Keratinocyte (primary cell): ENCODE results near the gene LOC128125822.

ENCODE experiments used
- DNase-seq: peaks from one replicate; pipeline ENCODE4 v3.0.0-alpha.2; 2011; ENCODE audit warnings: low read depth, missing footprints, low spot score
- FAIRE-seq: peaks from 2 replicates; lab custom pipeline; 2011; peaks lifted over from hg19 to GRCh38; lab: Jason Lieb, UNC
- H2AFZ ChIP-seq: 2 replicates; pipeline ENCODE4 v1.6.0; 2012; ENCODE audit warnings: low read length, control low read depth, inconsistent platforms; ENCODE audit not compliant: control insufficient read depth
- H3K27ac ChIP-seq: 2 replicates; pipeline ENCODE4 v1.5.1; 2011; ENCODE audit warnings: low read length; ENCODE audit not compliant: control insufficient read depth, insufficient read depth
- H3K27me3 ChIP-seq: 3 replicates; pipeline ENCODE4 v1.6.0; 2011; ENCODE audit warnings: low read length; ENCODE audit not compliant: control insufficient read depth, insufficient read depth; ENCODE audit errors: extremely low read depth
- H3K36me3 ChIP-seq, 2 experiments: 2 replicates in 1 of 2; 3 replicates in 1 of 2; pipeline ENCODE4 v1.5.1; 2011; ENCODE audit warnings: low read length in 2 of 2, mild to moderate bottlenecking in 1 of 2; ENCODE audit not compliant: control insufficient read depth in 2 of 2, insufficient read depth in 2 of 2; ENCODE audit errors: extremely low read depth in 1 of 2
- H3K4me1 ChIP-seq: 3 replicates; pipeline ENCODE4 v1.5.1; 2011; ENCODE audit warnings: low read length; ENCODE audit not compliant: control insufficient read depth, insufficient read depth; ENCODE audit errors: extremely low read depth
- H3K4me2 ChIP-seq: 3 replicates; pipeline ENCODE4 v1.6.0; 2011; ENCODE audit warnings: low read depth, low read length; ENCODE audit not compliant: control insufficient read depth, insufficient read depth; ENCODE audit errors: extremely low read depth
- H3K4me3 ChIP-seq, 3 experiments: fragments of 200-600 bp in 1 of 3; sonication (generic) in 1 of 3; 2 replicates in 2 of 3; 3 replicates in 1 of 3; pipeline ENCODE4 v1.5.1; 2011 to 2016; ENCODE audit warnings: low read length in 3 of 3, mild to moderate bottlenecking in 3 of 3, control low read depth in 2 of 3, inconsistent platforms in 1 of 3, low read depth in 1 of 3, mixed read lengths in 1 of 3, mixed run types in 1 of 3, moderate library complexity in 1 of 3; ENCODE audit not compliant: control insufficient read depth in 2 of 3, insufficient read depth in 2 of 3; ENCODE audit errors: extremely low read depth in 1 of 3
- H3K79me2 ChIP-seq: 2 replicates; pipeline ENCODE4 v1.6.0; 2012; ENCODE audit warnings: low read length; ENCODE audit not compliant: control insufficient read depth, insufficient read depth
- H3K9ac ChIP-seq: 3 replicates; pipeline ENCODE4 v1.6.0; 2011; ENCODE audit warnings: low read length; ENCODE audit not compliant: control insufficient read depth, insufficient read depth; ENCODE audit errors: extremely low read depth
- H3K9me1 ChIP-seq: 3 replicates; pipeline ENCODE4 v1.6.0; 2011; ENCODE audit warnings: low read length; ENCODE audit not compliant: control insufficient read depth, insufficient read depth; ENCODE audit errors: extremely low read depth
- H3K9me3 ChIP-seq: 2 replicates; pipeline ENCODE4 v1.5.1; 2012; ENCODE audit warnings: low read depth, low read length; ENCODE audit not compliant: control insufficient read depth
- H4K20me1 ChIP-seq: 3 replicates; pipeline ENCODE4 v1.6.0; 2011; ENCODE audit warnings: low read length; ENCODE audit not compliant: control insufficient read depth, insufficient read depth; ENCODE audit errors: extremely low read depth
- CTCF ChIP-seq, 3 experiments: IDR thresholded peaks in 1 of 3; conservative IDR thresholded peaks in 1 of 3; optimal IDR thresholded peaks in 1 of 3; 2 replicates in 2 of 3; 3 replicates in 1 of 3; pipeline versions ENCODE3 to v1.5.1; 2011; ENCODE audit warnings: low read length in 3 of 3, mild to moderate bottlenecking in 3 of 3, moderate library complexity in 2 of 3, control low read depth in 1 of 3, inconsistent platforms in 1 of 3; ENCODE audit not compliant: insufficient read depth in 2 of 3; ENCODE audit errors: extremely low read depth in 1 of 3
- EZH2 ChIP-seq: IDR thresholded peaks from one replicate; pipeline ENCODE4 v1.6.1; 2012; ENCODE audit warnings: inconsistent platforms, mild to moderate bottlenecking, low read length, moderate library complexity
- dilution Hi-C: fragments of 300-500 bp; cut with MboI; formaldehyde crosslinking; loops from one replicate; pipeline ENCODE4 v1.7.0; 2020; ENCODE audit warnings: low sequenced_read_pairs; ENCODE audit not compliant: extremely low pct_ligation_motif_present

Gene LOC128125822

GRCh38 chr6:63529498-63529897, 42.8 kb upstream of the LOC128125822 start:
- Histone ChIP-seq H3K79me2 (no peaks in the 10 kb centered on the region), H3K27me3 (no peaks in the 10 kb centered on the region), H3K4me3 (peak overlapping the region in 2 of 3 experiments; percentile 45 to 53), H3K9me3 (no peaks in the 10 kb centered on the region), H3K9ac (peak overlapping the region; percentile 71), H3K27ac (peak overlapping the region; percentile 87), H3K4me2 (peak overlapping the region; percentile 92), H3K4me1 (peaks cover 32% of the 10 kb centered on the region), H2AFZ (peak overlapping the region; percentile 50), H3K9me1 (no peaks in the 10 kb centered on the region), H3K36me3 (no peaks in the 10 kb centered on the region), H4K20me1 (no peaks in the 10 kb centered on the region)
- peak; percentile 29 for FAIRE-seq
- TF ChIP-seq CTCF (optimal IDR thresholded peaks at IDR 0.05 in 1 of 3, IDR thresholded peaks at IDR 0.05 in 1 of 3, conservative IDR thresholded peaks at IDR 0.05 in 1 of 3; ENCODE audit: extremely low read depth in 1 of 3, insufficient read depth in 2 of 3, low read length in 3 of 3) (no peak), EZH2 (no peak)
- DNase-seq = peak; percentile 59
- dilution Hi-C loops = no loop called here

DNA sequence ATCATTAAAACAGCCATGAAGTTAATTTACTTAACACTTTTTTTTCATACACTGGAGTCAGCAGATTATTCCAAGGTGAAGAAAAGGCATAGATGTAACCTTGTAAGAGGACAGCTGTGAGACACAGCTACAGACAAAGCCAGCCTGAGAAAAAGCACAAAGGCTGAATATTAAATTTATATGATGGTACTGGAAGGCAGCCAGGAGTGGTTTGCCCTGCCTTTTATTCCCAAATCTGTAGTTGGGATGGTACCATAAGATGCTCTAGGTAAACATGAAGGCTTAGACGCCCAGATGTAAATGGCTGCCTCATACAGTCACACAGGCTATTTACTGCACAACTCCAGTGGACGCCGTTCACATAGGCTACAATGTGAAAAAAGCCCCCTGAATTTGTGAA, 42.1 kb upstream of the LOC128125822 start:
- no peak for DNase-seq
- Histone ChIP-seq H3K27me3 (no peaks in the 10 kb centered on the region), H3K36me3 (no peaks in the 10 kb centered on the region), H2AFZ (no peak overlapping the region), H3K9me1 (no peaks in the 10 kb centered on the region), H4K20me1 (no peaks in the 10 kb centered on the region), H3K4me1 (peaks cover 32% of the 10 kb centered on the region), H3K27ac (peak overlapping the region; percentile 87), H3K9ac (peak overlapping the region; percentile 71), H3K4me3 (peak overlapping the region in 1 of 3 experiments; percentile 53), H3K4me2 (peak overlapping the region; percentile 92), H3K79me2 (no peaks in the 10 kb centered on the region), H3K9me3 (no peaks in the 10 kb centered on the region)
- dilution Hi-C loops = no loop called here
- no peak for TF ChIP-seq EZH2
- no peak for TF ChIP-seq CTCF (optimal IDR thresholded peaks at IDR 0.05 in 1 of 3, IDR thresholded peaks at IDR 0.05 in 1 of 3, conservative IDR thresholded peaks at IDR 0.05 in 1 of 3; ENCODE audit: extremely low read depth in 1 of 3, insufficient read depth in 2 of 3, low read length in 3 of 3)
- FAIRE-seq = no peak
